Osteoblast (primary cell): ENCODE data around the gene FOXB1. TPM values are rescaled to one million over a fixed set of nuclear protein-coding genes. Genes with fewer than 3 reads are reported as not detected.
A peak's percentile ranks its signal among the peaks of the same experiment; 100 is the strongest.

Experiments used
- DNase-seq: peaks from one replicate; pipeline ENCODE4 v3.0.0; 2011; ENCODE audit warnings: low spot score, mixed read lengths; ENCODE audit not compliant: insufficient read length; ENCODE audit errors: missing footprints
- H2AFZ ChIP-seq: 2 replicates; pipeline ENCODE4 v1.6.0; 2011; ENCODE audit warnings: mild to moderate bottlenecking, low read length
- H3K27ac ChIP-seq: 2 replicates; pipeline ENCODE4 v1.5.1; 2011; ENCODE audit warnings: mild to moderate bottlenecking, low read depth, low read length, moderate library complexity
- H3K27me3 ChIP-seq: 2 replicates; pipeline ENCODE4 v1.6.0; 2012; ENCODE audit warnings: mild to moderate bottlenecking, control low read depth, inconsistent platforms, low read length, moderate library complexity; ENCODE audit not compliant: insufficient read depth
- H3K36me3 ChIP-seq: 2 replicates; pipeline ENCODE4 v1.5.1; 2011; ENCODE audit warnings: mild to moderate bottlenecking, low read length, control low read depth, moderate library complexity; ENCODE audit not compliant: insufficient read depth
- H3K4me1 ChIP-seq: 2 replicates; pipeline ENCODE4 v1.5.1; 2011; ENCODE audit warnings: mild to moderate bottlenecking, low read length, control low read depth, moderate library complexity; ENCODE audit not compliant: insufficient read depth
- H3K4me2 ChIP-seq: 2 replicates; pipeline ENCODE4 v1.6.0; 2011; ENCODE audit warnings: mild to moderate bottlenecking, low read length; ENCODE audit not compliant: insufficient read depth
- H3K4me3 ChIP-seq: fragments of 200-600 bp; sonication (generic); 3 replicates; pipeline ENCODE4 v1.5.1; 2012; ENCODE audit warnings: mild to moderate bottlenecking, low read length, inconsistent platforms; ENCODE audit not compliant: insufficient read depth
- H3K79me2 ChIP-seq: 2 replicates; pipeline ENCODE4 v1.6.0; 2012; ENCODE audit warnings: mild to moderate bottlenecking, low read length, control low read depth, inconsistent platforms; ENCODE audit not compliant: insufficient read depth
- H3K9me3 ChIP-seq: 2 replicates; pipeline ENCODE4 v1.5.1; 2011; ENCODE audit warnings: low read depth, low read length, control low read depth
- H4K20me1 ChIP-seq: 2 replicates; pipeline ENCODE4 v1.6.0; 2012; ENCODE audit warnings: mild to moderate bottlenecking, low read length, control low read depth; ENCODE audit not compliant: insufficient read depth
- CTCF ChIP-seq: IDR thresholded peaks from 2 replicates; pipeline ENCODE4 v1.5.1; 2011; ENCODE audit warnings: mild to moderate bottlenecking, low read depth, low read length, moderate library complexity; ENCODE audit errors: extremely low read depth
- total RNA-seq: library from RNA; depleted of rRNA; stranded (reverse); fragments of >200 nt; gene quantifications from 2 replicates; pipeline ENCODE4 v1.2.3, GENCODE V29; 2012

FOXB1 gene
- total RNA-seq, 1 donor = not detected

DNA sequence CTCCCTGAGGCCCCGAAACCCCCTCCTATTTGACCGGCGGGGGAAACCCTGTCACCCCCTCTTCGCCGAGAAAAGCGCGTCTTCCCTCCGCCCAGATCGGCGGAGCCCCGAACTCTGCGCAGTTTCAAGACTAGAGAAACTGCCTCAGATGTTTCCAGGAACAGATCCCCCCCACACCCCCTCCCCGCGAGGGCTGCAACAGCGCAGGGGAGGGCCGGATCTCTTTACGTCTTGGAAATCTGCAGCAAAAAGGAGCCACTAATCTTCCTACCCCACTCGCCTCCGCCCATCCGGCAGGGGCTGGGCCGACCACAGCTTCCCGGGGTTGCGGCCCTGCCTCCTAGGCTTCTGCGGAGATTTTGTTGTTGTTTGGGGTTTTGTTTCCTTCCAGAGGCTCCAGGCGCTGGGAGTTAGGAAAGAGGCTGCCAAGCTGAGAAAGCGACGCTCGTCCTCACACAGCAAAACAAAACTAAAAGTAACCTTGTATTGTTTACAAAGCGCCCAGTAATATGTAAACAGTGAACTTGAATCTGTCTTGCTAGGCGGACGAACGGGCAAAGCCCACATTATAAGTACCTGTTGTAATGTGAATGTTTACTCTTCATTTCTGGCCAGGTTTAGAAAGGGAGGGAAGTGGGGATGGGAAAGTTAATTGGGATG is 2.2 kb downstream of the FOXB1 start:
- Histone ChIP-seq H4K20me1 (no peaks in the 10 kb centered on the region), H3K27ac (no peak overlapping the region)

DNA sequence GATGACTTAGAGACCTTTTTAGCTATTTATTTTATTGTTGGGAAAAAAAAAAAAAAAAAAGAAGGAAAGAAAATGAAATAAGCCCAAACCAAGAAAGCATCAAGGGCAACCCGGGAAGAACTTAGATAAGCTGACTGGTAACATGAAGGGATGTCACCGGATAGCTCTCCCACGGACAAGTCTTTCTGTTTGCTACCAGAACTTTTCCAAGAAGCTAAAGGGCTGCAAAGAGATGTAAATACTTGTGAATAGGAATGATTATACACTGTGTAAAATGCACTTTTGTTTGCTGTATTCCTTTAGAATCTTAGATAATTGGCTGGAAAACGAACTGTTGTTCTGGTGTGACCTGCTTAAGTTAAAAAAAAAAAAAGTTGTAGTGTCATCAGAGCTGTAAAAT is 2.8 kb downstream of the FOXB1 start:
- H3K79me2 ChIP-seq = no peaks in the 10 kb centered on the region
- H3K4me3 ChIP-seq = no peak overlapping the region
- TF ChIP-seq CTCF = no peak
- H3K27me3 ChIP-seq = peaks cover 99% of the 10 kb centered on the region
- DNase-seq = peak; percentile 49
- peak overlapping the region; percentile 74 for H3K4me2 ChIP-seq
- H3K4me1 ChIP-seq = peaks cover 5% of the 10 kb centered on the region
- no peaks in the 10 kb centered on the region for H3K36me3 ChIP-seq
- no peaks in the 10 kb centered on the region for H4K20me1 ChIP-seq
- H3K9me3 ChIP-seq = no peaks in the 10 kb centered on the region
- H3K27ac ChIP-seq = no peak overlapping the region
- no peak overlapping the region for H2AFZ ChIP-seq

More for the DNA sequence above, 2.2 kb downstream of the FOXB1 start:
- Histone ChIP-seq H3K4me1 (peaks cover 5% of the 10 kb centered on the region), H3K9me3 (no peaks in the 10 kb centered on the region), H3K4me2 (peak overlapping the region; percentile 74), H3K79me2 (no peaks in the 10 kb centered on the region), H3K4me3 (peak overlapping the region; percentile 68), H3K36me3 (no peaks in the 10 kb centered on the region), H2AFZ (peak overlapping the region; percentile 65), H3K27me3 (peaks cover 99% of the 10 kb centered on the region)
- peak; percentile 77 for DNase-seq
- TF ChIP-seq CTCF = no peak

GRCh38 chr15:60009124-60009960 is 5.2 kb downstream of the FOXB1 start:
- no peak overlapping the region for H3K27ac ChIP-seq
- no peaks in the 10 kb centered on the region for H3K9me3 ChIP-seq
- H3K79me2 ChIP-seq = no peaks in the 10 kb centered on the region
- H3K4me2 ChIP-seq = no peak overlapping the region
- no peaks in the 10 kb centered on the region for H4K20me1 ChIP-seq
- H3K4me1 ChIP-seq = peaks cover 5% of the 10 kb centered on the region
- DNase-seq = no peak
- H2AFZ ChIP-seq = no peak overlapping the region
- no peaks in the 10 kb centered on the region for H3K36me3 ChIP-seq
- H3K4me3 ChIP-seq = no peak overlapping the region
- TF ChIP-seq CTCF = no peak
- H3K27me3 ChIP-seq = peaks cover 94% of the 10 kb centered on the region
